ENCODE results near the gene AMER3. TPM values are rescaled to one million over a fixed set of nuclear protein-coding genes. Genes with fewer than 3 reads are reported as not detected.
"Not testable (repeated sequence)": the region's sequence is repeated elsewhere in the genome, so short reads cannot be mapped to it uniquely, and the experiment has no call there.

The AMER3 gene, protein sequence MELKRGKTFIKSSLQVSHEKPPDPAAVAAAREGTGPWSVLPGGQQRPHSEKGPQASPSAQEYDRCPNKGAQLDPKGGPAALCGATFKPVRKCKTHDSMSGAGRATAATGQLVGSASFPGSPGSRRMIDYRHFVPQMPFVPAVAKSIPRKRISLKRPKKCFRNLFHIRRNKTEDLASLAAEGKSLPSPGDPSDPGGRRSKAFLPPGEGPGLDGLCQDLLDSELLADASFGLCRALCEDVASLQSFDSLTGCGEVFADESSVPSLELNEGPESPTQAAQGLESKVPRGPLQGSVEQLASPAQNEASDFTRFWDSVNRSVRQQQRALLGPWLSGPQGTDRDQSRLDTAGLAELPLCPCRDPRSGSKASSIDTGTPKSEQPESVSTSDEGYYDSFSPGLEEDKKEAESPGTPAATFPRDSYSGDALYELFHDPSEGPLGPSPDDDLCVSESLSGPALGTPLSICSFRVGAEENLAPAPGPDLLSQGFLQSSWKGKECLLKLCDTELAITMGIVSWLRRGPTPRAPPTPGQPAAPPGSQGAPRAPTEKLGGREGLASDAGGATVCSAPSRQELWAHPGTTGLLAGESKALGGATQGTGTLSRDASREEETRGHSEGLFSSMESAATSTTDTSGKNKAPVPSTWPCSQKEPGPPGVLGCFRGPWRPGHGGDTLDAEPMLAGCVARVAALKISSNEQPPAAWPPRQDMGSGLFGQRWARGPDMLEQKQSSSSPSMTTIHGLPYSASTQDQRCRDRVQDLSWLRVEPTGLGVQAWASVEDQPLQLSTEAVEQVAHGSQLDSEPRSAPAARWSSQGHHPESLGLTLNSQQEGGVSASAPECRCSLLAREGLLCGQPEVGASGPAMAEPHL
- not detected in 2 replicates for total RNA-seq (2014; rRNA removed; shearing (Covaris generic))
- polyA plus RNA-seq (2016; fragmentation: Nextera tagmentation; extraction: Ambion mirVana) = not detected in 2 replicates

DNA sequence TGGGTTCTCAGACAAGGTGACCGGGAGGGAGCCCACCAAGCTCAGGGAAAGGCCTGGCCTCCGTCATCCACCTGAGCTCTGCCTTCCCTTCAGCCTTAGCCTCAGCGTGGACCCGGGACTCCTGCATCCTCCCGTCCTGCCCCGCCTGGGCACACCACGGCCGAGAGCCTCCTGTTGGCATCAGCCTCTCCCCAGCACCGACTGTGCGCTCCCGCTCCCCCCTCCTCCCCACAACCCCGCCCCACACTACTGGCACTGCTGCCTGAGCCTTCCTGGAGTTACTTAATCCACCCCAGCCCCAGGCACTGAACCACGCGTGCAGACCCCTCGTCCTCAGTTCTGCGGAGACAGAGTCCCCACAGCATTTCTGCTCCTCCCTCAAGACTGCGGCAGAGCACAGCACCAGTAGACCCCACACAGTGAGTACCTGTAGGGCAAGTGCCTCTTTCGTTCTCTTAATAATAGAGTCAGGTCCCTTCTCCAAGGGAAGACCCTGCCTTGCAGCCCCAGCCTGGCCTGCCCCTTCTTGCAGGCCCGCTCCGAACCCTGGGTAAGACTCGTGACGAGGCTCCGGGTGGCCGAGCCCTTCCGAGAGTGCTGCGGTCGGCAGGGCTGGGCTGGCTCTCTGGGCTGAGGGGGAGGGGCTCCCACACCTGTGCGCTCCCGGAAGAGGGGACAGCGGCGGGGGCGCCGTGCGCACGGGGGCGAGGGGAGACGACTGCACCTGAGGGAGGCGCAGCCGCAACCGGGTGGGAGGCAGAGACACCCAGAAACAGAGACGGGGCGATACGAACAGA, at the start of gene AMER3:
Gene AMER3, plus strand, starts transcription at position 285 of the 797 bp plus-strand sequence. CDS start 6,533 bp downstream, outside the sequence.
- Histone ChIP-seq H3K9me2 (ENCODE audit: insufficient read depth) (no peaks in the 10 kb centered on the region), H3K27me3 (replicated peaks; ENCODE audit: insufficient read depth) (peaks cover 22% of the 10 kb centered on the region), H4K20me1 (ENCODE audit: insufficient read depth) (no peaks in the 10 kb centered on the region), H3F3A (ENCODE audit: insufficient read depth) (no peaks in the 10 kb centered on the region), H3K9ac (no peak within 1 kb of the TSS), H2AFZ (no peak within 1 kb of the TSS), H3K9me3 (ENCODE audit: low read depth) (no peaks in the 10 kb centered on the region), H3K36me3 (ENCODE audit: low read depth) (no peaks in the 10 kb centered on the region), H3K4me1 (ENCODE audit: insufficient read depth) (no peaks in the 10 kb centered on the region), H3K4me2 (ENCODE audit: unreplicated experiment) (no peak within 1 kb of the TSS), H3K79me2 (ENCODE audit: insufficient read depth) (no peaks in the 10 kb centered on the region), H3K4me3 (no peak within 1 kb of the TSS), H3K27ac (no peak within 1 kb of the TSS)
- WGBS, 2 experiments (ENCODE audit: low coverage in 1 of 2, low lambda C conversion rate in 2 of 2, missing lambda C conversion rate in 2 of 2) = 4 to 5% methylated on average over 16 to 35 of the region's 43 CpGs
- in situ Hi-C loops (cut with MboI) = no loop called here
- TF ChIP-seq EZH2phosphoT487 (IDR thresholded peaks at IDR 0.05; ENCODE audit: insufficient read depth, low read depth) (no peak), EZH2 (IDR thresholded peaks at IDR 0.05; ENCODE audit: insufficient read depth, poor library complexity, severe bottlenecking) (no peak)
- DNase-seq = no peak

DNA sequence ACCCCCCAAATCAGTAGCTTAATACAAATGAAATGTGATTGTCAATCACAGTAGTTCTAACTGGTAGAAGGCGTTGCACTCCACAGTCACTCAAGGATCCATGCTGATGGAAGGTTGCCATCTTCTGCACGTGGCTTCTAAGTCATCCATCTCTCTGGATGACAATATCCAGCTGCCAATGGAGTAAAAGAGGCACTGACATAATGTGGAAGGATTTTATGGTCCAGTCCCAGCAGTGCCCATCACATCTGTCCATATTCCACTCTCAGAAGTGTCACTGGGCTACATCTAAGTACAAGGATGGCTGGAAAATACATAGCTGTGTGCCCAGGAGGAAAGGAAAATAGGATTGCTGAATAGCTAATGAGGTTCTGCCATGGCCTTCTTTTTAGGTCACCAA, 40.5 kb upstream of the AMER3 start:
- H3F3A ChIP-seq (ENCODE audit: insufficient read depth); H3K4me3 ChIP-seq; H3K4me1 ChIP-seq (ENCODE audit: insufficient read depth); H2AFZ ChIP-seq; H3K79me2 ChIP-seq (ENCODE audit: insufficient read depth); in situ Hi-C loops (cut with MboI); H3K36me3 ChIP-seq (ENCODE audit: low read depth); H3K9ac ChIP-seq; H3K4me2 ChIP-seq (ENCODE audit: unreplicated experiment); H4K20me1 ChIP-seq (ENCODE audit: insufficient read depth); DNase-seq; H3K9me3 ChIP-seq (ENCODE audit: low read depth); H3K27ac ChIP-seq; H3K9me2 ChIP-seq (ENCODE audit: insufficient read depth); H3K27me3 ChIP-seq (replicated peaks; ENCODE audit: insufficient read depth): not testable (repeated sequence)
- no CpG with 5 or more reads among the region's 2 CpGs for whole genome bisulfite sequencing, 2 experiments (ENCODE audit: low coverage in 1 of 2, low lambda C conversion rate in 2 of 2, missing lambda C conversion rate in 2 of 2)

DNA sequence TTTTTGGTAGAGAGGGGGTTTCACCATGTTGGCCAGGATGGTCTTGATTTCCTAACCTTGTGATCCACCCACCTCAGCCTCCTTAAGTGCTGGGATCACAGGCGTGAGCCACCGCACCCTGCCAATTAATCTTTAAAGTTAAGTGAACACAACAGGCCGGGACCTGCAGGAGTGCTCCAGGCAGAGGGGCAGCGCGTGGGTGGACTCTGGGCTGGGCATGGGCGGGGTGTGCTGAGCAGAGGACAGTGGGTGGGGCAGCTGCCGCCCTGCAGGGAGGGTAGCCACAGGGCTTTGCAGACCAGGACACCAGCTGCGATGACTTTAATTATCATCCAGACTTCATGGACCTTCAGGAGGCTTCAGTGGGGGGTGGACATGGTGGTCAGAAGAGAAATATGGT, 35.3 kb upstream of the AMER3 start:
- H3K36me3 ChIP-seq (ENCODE audit: low read depth) = no peaks in the 10 kb centered on the region
- H3K4me2 ChIP-seq (ENCODE audit: unreplicated experiment) = no peak overlapping the region
- no peaks in the 10 kb centered on the region for H3K9me3 ChIP-seq (ENCODE audit: low read depth)
- no peak overlapping the region for H2AFZ ChIP-seq
- no peaks in the 10 kb centered on the region for H3K79me2 ChIP-seq (ENCODE audit: insufficient read depth)
- H4K20me1 ChIP-seq (ENCODE audit: insufficient read depth) = no peaks in the 10 kb centered on the region
- in situ Hi-C loops (cut with MboI) = no loop called here
- TF ChIP-seq EZH2phosphoT487 (IDR thresholded peaks at IDR 0.05; ENCODE audit: insufficient read depth, low read depth) (no peak), EZH2 (IDR thresholded peaks at IDR 0.05; ENCODE audit: insufficient read depth, poor library complexity, severe bottlenecking) (no peak)
- H3K27me3 ChIP-seq (replicated peaks; ENCODE audit: insufficient read depth) = no peaks in the 10 kb centered on the region
- H3K9me2 ChIP-seq (ENCODE audit: insufficient read depth) = peaks cover 3% of the 10 kb centered on the region; the same call in 1 of the 2 replicates
- 53 to 68% methylated on average over 7 to 8 of the region's 8 CpGs for WGBS, 2 experiments (ENCODE audit: low coverage in 1 of 2, low lambda C conversion rate in 2 of 2, missing lambda C conversion rate in 2 of 2)
- no peaks in the 10 kb centered on the region for H3K4me1 ChIP-seq (ENCODE audit: insufficient read depth)
- H3F3A ChIP-seq (ENCODE audit: insufficient read depth) = no peaks in the 10 kb centered on the region
- no peak for DNase-seq
- H3K4me3 ChIP-seq = no peak overlapping the region
- H3K27ac ChIP-seq = no peak overlapping the region
- no peak overlapping the region for H3K9ac ChIP-seq

DNA sequence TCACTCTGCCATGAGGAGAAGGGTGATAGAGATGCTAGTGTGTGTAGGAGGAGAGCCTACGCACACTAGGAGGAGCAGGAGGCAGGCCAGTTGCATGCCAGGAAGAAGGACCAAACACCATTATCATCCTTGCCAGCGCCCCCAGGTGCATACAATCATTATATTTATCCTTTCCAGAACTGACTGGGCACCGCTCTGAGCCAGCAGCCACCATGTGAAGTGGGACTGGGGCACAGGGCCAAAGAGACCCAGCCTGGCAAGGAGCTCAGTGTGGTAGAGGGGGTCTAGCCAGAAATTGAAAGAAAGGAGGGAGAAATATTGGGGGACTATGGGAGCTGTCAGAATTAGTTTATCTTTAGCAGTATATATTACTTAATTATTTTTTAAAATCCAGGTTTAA, 34.8 kb upstream of the AMER3 start:
- H2AFZ ChIP-seq = no peak overlapping the region
- DNase-seq = no peak
- no peaks in the 10 kb centered on the region for H4K20me1 ChIP-seq (ENCODE audit: insufficient read depth)
- no peak overlapping the region for H3K27ac ChIP-seq
- H3K27me3 ChIP-seq (replicated peaks; ENCODE audit: insufficient read depth) = no peaks in the 10 kb centered on the region
- H3K9me3 ChIP-seq (ENCODE audit: low read depth) = no peaks in the 10 kb centered on the region
- H3K79me2 ChIP-seq (ENCODE audit: insufficient read depth) = no peaks in the 10 kb centered on the region
- TF ChIP-seq EZH2phosphoT487 (IDR thresholded peaks at IDR 0.05; ENCODE audit: insufficient read depth, low read depth) (no peak), EZH2 (IDR thresholded peaks at IDR 0.05; ENCODE audit: insufficient read depth, poor library complexity, severe bottlenecking) (no peak)
- WGBS, 2 experiments (ENCODE audit: low coverage in 1 of 2, low lambda C conversion rate in 2 of 2, missing lambda C conversion rate in 2 of 2) = 26 to 31% methylated on average over 3 of the region's 3 CpGs
- H3K9ac ChIP-seq = no peak overlapping the region
- H3F3A ChIP-seq (ENCODE audit: insufficient read depth) = no peaks in the 10 kb centered on the region
- no peaks in the 10 kb centered on the region for H3K36me3 ChIP-seq (ENCODE audit: low read depth)
- in situ Hi-C loops (cut with MboI) = no loop called here
- no peak overlapping the region for H3K4me2 ChIP-seq (ENCODE audit: unreplicated experiment)
- no peaks in the 10 kb centered on the region for H3K4me1 ChIP-seq (ENCODE audit: insufficient read depth)
- no peak overlapping the region for H3K4me3 ChIP-seq
- H3K9me2 ChIP-seq (ENCODE audit: insufficient read depth) = peaks cover 3% of the 10 kb centered on the region; the same call in 1 of the 2 replicates
